Stimulated activated CD4-positive, alpha-beta T cell treated with anti-CD3 and anti-CD28 coated beads, Interleukin-1b, Interleukin-23, amount 100 ng/mL, for 4 hours (primary cell): ENCODE data around the gene PRKACB.
"Not testable (repeated sequence)": the region's sequence is repeated elsewhere in the genome, so short reads cannot be mapped to it uniquely, and the experiment has no call there.

Experiments
- DNase-seq, 2 donors: peaks; one replicate each; pipeline ENCODE4 v3.0.0-alpha.2; 2020; ENCODE audit warnings: low read depth in 2 of 2

PRKACB gene

DNA sequence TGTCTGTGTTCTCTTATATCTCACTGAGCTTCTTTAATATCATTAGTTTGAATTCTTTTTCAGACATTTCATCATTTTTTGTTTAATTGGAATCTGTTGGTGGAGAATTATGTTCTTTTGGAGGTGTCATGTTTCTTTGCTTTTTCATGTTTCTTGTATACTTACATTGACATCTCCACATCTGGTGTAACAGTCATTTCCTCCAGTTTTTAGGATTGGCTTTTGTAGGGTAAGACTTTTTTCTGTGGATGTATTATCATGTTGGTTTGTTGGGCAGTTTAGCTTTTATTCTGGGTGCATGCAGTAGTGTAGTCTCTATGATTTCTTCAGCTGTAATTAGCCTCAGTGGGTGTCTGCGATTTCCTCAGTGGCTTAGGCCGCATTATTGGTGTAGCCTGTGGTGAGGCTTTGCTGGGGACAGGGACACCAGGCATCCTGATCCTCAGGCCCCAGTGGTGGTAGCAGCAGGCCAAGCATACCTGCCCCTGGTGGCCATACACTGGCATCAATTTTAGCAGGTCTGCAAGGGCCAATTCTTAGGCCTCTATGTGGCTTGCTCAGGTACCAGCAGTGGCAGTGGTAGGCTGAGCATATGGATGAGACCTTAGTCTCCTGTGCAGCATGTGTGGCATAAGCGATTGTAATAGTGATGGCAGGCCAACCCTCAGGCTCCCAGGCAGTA lies 79.8 kb downstream of the PRKACB start:
- DNase-seq = no peak

DNA sequence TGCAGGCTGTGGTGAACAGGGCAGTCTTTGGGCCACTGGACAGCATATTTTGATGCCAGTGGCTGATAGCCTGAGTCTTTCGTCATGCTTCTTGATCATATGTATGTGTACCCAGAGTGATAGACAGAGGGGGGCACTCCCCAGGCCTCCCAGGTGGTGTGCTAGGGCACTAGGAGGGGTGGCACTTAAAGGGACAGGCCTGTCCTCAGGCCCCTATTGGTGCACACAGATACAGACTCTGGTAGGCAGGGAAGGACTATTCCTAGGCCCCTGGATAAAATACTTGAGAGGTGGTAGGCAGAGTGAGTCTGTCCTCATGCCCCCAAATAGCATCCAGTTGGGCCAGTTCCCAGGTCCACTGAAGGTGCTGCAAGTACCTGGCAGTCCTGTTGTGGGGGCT lies 80.8 kb downstream of the PRKACB start:
- no peak for DNase-seq

DNA sequence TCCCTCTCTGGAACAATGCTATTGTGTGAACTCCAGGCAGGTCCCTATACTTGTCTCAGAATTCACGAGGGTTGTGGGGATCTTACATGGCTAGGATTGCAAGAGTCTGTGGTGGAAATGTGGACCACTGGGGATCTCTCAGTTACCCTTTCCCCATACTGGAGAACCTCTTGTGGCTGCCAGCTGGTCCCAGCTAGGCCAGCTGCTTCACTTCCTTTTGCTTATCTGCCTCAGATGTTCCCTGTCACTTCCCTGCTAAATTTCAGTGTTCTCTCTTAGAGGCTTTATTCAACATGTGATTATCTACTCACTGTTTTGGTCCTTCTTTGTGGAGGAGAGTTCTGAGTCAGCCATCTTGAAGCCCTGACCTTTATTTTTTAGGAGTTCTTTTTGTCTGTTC lies 81.6 kb downstream of the PRKACB start:
- no peak for DNase-seq

DNA sequence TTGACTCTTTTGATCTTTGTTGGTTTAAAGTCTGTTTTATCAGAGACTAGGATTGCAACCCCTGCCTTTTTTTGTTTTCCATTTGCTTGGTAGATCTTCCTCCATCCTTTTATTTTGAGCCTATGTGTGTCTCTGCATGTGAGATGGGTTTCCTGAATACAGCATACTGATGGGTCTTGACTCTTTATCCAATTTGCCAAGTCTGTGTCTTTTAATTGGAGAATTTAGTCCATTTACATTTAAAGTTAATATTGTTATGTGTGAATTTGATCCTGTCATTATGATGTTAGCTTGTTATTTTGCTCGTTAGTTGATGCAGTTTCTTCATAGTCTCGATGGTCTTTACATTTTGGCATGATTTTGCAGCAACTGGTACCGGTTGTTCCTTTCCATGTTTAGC lies 88.6 kb downstream of the PRKACB start:
- DNase-seq = not testable (repeated sequence)

DNA sequence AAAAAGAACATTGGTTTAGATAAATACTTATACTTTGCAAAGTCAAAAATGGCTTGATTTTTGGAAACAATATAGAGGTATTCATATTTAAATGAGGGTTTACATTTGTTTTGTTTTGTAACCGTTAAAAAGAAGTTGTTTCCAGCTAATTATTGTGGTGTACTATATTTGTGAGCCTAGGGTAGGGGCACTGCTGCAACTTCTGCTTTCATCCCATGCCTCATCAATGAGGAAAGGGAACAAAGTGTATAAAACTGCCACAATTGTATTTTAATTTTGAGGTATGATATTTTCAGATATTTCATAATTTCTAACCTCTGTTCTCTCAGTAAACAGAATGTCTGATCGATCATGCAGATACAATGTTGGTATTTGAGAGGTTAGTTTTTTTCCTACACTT lies 92.2 kb downstream of the PRKACB start:
- no peak for DNase-seq

DNA sequence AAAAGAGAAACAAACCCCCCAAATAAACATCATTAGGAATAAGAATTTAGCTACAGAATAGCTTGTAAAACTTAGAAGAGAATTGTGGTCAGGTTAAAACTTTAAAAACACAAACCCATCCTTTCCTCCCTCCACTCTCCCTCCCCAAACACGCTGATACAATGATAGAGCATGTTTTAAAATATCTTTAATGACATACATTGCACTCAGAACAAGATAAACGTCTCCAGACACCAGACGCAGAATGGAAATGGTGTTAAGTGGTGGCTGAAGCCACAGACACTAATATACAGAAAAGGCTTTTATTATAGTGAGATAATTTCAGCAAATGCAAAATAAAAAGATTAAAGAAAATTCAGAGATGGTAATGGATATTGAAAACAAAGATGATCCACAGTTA lies 98.6 kb downstream of the PRKACB start:
- DNase-seq = no peak

DNA sequence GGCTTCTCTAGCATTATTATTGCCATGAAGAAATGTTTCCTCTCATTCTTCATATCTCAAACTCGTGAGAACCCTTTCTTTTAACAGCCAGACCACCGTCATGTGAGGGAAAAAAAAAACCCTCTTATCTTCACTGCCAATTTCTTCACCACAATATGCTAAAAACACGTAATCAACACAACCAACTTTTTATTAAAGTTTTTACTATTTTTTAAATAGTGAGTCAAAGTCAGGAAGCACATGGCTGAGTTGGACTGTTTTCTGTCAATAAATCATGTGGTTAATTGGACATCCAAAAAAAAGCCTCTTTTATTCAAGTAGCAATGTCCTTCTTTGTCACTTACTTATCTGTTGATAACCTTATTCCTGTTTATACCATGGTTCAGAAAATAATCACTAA lies 101.5 kb downstream of the PRKACB start:
- DNase-seq = no peak

DNA sequence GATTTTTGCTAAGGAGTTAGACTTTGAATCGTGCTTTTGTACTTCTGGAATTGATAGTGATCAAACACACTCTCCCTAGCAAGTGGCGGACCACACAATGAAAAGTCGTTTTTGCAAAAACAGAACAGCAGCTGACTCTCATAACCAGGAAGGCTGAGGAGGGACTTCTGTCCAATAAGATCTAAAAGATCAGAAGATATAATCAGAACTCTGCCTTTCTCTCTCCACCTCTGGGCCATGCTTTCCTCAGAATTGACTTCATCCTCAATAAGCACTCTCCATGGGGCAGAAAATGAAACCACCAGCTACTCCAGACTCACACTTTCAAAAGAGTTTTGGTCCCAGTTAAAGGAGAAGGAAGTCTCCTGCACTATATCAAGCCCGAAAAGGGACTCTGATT lies 102.1 kb downstream of the PRKACB start:
- no peak for DNase-seq

DNA sequence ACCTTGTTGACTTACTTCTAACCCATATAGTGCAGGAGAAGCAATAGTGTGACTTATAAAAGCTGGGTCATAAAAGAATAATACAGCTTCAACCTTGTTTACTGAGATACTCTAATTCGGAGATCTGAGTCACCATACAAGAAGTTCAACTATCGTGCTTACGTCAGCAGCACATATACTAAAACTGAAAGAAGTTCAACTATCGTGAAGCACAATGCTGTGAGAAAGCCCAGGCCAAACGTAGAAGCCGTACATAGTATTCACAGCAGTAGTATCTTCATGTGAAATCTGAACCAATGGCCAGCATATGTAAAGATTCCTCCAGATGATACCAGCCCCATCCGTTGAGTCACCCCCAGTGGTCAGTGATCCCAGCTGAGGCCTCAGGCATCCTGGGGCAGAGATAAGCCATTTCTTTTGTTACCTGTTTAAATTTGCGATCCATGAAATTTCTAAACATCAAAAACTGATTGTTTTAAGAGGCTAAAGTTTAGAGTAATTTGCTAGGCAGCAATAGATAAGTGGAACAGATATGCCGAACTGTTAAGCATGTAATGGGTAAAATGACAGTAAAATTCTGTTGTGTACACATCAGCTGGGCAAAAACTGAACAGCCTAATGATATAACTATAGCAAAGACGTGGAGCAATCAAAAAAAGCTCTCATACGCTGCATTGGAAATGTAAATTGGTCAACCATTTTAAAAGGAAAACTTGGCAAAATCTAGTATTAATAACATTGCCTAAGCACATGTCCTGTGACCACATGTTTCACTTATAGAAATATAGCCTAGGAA lies 103.6 kb downstream of the PRKACB start:
- DNase-seq = no peak

DNA sequence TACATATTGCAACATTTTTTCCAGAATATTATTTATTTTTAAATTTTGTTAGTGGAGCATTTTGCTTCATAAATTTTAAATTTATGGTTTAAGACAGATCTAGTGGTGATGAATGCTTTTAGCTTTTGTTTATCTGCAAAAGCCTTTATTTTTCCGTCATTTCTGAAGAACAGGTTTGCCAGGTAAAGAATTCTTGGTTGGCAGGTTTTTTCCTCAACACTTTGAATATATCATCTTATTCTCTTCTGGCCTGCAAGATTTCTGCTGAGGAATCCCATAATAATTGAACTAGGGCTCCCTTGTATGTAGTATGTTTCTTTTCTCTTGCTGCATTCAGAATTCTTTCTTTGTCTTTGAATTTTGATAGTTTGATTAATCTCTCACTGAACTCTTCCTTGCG lies 106.6 kb downstream of the PRKACB start:
- no peak for DNase-seq

DNA sequence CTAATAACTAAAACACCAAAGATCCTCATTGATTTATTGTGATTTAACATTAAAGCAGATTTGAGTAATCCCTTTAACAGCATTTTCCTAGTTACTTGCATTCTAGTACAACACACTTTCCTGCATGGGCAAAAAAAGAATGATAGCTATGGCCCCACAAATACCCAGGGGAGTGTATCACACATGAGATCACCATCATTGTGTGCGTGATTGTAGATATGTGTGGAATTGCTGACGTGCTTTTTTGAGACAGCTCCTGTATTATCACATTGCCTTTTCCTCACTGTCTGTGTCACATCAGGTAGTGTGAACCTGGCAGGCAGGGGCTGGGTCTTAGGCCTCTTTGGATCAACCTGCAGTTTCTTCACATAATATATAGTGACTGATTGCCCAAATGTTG lies 109.0 kb downstream of the PRKACB start:
- DNase-seq = no peak

DNA sequence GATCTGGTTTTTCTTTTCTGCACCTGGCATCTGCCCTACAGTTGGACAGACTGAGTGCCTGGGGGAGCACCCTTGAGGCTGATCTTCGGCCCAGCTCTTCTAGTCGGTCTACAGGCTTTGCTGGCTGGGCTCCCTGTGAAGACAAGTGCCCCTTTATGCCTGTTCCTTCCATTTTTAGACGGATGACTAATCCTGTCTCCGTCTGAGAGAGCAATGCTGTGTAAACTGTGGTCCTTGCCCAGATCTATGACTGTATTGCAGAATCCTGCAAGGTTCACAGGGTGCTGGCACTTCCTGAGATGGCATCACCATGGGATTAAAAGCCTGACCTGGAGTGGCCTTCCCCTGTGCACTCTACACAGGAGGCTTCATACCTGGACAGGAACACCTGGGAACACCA lies 109.8 kb downstream of the PRKACB start:
- no peak for DNase-seq

DNA sequence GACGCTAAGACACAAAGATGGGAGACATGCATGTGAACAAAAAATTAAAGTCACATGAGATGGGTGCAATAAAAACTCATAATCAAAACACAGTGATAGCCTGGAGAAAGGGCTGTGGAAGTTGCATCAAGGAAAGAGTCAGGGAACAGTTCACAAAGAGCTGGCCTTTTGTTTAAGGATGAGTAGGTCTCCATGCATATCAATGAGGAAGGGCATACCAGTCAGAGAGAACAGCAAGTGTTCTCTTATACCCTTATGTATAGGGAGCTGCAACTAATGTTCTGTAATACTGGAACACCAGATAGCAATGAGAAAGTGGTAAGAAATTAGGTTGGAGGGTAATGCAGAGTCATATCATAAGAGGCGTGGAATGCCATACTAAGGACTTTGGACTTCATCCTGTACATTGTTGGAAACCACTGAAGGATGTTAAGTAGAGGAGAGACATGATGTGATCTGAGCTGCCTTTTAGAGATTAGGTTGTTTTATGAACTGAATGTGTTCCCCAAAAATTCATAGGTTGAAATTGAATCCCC lies 110.7 kb downstream of the PRKACB start:
- DNase-seq = no peak

DNA sequence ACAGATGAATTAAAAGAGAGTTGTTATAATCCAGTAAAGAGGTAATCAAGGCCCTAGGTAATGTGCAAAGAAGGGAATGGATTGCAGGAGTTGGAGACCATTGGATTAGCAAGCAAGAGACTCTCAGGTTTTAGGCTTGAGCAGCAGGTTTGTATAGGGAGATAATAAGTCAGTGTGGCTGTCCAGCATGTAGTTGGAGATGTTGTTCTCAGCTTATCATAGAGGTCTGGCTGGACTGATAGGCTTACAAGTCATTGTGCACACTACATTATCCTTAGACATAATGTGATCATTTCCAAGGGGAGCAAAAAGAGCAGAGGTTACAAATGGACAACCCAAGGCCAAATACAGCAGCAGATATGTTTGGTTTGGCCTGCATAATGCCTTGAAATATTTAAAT lies 111.5 kb downstream of the PRKACB start:
- DNase-seq = no peak

DNA sequence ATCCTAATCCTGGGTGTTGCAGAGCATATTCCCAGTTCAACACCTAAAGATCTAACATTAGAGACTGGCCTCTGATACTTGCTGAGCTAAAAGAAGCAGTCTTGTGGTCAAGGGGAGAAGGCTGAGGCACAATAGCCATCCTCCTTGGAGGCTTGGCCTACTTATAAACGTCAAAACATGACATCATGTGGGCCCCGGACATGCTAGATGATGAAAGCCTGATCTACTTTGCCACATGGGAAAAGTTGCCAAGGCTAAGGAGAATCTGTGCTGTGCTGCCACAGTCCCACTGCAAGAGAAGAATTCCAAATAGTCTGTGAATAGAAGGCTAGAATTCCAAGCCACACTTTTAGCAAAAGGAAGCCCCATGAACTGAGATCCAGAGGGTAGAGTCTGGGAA lies 113.5 kb downstream of the PRKACB start:
- no peak for DNase-seq

DNA sequence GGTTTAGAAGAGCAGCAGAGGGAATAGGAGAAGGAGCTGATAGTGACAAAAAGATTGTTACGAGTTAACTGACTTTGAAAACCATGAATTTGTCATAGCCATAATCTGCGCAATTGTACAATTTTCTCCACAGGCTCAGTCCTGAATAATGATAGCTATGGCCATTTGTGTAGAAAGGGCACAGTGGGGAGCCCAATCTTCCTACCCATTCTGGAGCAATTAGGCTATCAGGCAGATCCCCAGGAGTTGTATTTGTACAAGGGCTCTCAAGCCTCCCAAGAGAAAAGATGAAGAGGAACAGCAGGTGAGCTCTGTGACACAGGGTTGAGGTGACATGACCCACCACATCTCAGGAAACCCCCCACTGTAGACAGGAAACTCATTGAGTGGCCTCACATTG lies 115.3 kb downstream of the PRKACB start:
- DNase-seq = no peak

DNA sequence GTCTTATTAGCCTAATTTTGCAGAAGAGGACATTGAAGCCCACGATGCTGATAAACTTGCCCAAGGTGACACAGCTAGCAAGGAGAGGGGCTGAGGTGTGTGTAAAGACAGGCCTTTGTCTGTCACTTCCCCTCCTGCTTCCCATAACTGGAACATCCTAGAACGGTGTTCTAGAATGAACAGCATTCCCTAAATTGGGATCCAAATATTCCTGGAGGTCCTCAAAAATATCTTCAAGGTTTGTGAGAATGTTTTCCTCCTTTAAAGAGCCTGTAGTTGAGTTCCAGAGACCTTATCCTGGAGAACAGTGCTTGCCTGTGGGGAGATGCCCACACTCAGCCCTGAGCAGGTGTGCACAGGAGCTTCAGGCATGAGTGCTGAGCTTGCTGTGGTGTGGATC lies 115.9 kb downstream of the PRKACB start:
- DNase-seq = no peak

DNA sequence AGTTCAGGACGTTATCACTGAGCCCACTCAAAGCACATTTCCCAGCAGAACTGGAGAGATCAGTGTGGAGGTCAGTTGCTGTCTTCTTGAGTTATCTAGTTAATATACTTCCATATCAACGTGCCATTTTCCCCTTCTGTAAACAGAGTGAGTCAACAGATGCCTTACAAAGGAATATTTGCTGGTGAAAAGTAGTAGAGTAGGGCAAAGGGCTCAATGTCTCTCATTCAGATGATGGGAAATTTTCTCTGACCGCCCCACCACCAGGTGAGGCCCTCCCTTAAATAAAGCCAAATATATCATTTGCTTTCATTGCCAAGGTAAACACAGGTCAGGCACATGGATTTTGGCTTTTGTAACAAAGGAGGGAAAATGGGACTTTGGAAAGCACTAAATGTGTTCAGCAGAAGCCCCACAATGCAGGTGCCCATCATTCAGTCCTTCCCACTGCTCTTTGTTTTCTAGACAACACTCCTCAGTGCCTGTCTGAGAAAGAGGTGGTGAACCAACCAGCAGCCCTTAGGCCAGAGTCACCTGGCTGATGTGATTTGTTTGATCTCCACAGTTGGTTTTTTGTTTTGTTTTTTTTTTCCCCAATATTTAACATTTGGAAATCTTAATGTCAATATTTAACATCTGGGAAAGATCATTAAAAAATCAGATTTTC lies 116.9 kb downstream of the PRKACB start:
- DNase-seq = no peak

DNA sequence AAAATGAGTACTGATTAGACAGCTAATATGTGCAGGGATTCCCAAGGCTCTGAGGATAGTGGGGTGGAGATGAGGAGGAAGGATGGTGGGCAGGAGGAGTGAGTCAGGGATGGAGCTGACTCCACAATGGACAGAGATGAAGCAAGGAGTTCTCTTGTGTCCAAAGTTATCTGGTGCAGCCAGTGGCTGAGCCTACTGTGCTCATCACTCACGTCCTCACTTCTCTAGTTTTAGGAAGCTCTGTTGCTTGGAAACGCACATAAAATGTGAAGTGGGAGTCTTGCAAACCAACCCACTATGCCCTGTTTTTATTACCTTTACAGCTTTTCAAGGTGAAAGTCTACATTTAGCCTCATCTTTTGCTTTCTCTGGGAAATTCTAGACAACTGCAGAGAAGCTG lies 120.9 kb downstream of the PRKACB start:
- no peak for DNase-seq

DNA sequence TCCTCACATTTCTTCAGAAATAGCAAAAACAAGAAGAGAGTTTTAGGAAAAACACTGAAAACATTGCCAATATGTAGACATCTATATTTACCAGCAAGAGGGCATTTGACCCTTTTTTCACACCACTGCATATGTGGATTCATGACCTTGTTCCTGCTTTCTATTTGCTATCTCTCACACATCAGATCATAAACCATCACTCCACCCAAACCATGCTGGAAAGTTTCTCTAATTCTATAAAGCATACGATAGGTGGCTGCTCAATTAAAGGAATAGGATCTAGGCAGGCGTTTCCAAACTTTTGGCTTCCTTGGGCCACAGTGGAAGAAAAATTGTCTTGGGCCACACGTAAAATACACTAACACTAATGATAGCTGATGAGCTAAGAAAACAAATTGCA lies 121.8 kb downstream of the PRKACB start:
- DNase-seq = no peak

DNA sequence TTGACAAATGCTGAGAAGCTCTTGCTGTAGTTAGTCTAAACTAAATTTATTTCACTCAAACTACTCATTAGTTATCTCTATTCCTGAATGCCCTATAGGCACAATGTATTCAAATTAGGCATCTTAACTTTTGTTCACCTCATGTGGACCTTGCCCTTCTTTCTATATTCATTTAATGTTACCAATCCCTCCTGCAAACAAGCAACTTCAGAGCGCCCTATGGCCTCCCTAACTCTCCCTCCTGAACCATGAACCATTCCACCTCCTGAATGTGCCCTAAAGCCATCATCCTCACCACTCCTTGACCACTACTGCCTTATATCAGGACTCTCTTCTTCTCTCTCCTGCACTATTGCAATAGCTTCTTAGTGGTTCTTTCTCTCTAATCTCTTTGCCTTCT lies 122.7 kb downstream of the PRKACB start:
- DNase-seq = no peak

DNA sequence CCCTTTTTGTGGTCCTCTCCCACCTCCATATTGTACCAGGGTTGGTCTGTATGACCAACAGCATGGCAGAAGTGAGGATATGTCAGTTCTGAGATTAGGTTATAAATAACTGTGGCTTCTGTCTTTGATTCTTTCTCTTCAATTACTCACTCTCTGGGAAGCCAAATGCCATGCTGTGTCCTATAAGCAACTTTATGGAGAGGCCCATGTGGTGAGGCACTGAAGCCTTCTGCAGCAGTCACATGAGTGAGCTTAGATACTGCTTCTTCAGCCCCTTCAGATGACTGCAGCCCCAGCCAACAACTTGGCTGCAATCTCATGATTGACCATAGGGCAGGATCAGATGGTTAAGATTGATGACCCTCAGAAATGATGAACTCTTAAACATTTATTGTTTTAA lies 123.4 kb downstream of the PRKACB start:
- DNase-seq = no peak

DNA sequence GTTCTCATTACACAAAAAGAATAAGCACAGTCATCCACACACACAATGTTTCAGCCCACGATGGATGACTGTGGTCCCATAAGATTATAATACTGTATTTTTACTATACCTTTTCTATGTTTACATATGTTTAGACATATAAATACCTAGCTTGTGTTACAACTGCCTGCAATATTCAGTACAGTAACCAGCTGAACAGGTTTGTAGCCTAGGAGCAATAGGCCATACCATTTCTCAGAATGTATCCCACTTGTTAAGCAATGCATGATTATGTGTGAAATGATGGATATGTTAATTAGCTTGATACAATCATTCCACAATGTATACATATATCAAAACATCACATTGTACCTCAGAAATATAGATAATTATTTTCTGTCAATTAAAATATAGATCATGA lies 124.3 kb downstream of the PRKACB start:
- DNase-seq = no peak
